Esophagus muscularis mucosa (tissue), 4 donors: ENCODE measurements around the gene ELFN2. TPM values are rescaled to one million over a fixed set of nuclear protein-coding genes. Genes with fewer than 3 reads are reported as not detected.

Experiments used
- DNase-seq: peaks from one replicate; pipeline ENCODE4 v3.0.0-alpha.2; 2017; ENCODE audit errors: extremely low spot score
- H3K27ac ChIP-seq, 4 donors: fragments of 200-600 bp; sonication (generic); replicated peaks in 1 of 4; 1 replicate in 3 of 4; 2 replicates in 1 of 4; pipeline ENCODE4 v1.5.1; 2016 to 2019; ENCODE audit warnings: mild to moderate bottlenecking in 1 of 4
- H3K27me3 ChIP-seq, 4 donors: fragments of 200-600 bp; sonication (generic); one replicate each; pipeline versions ENCODE4 v1.5.1 to v1.6.0; 2016 to 2019
- H3K36me3 ChIP-seq, 4 donors: fragments of 200-600 bp; sonication (generic); one replicate each; pipeline ENCODE4 v1.5.1; 2016 to 2019
- H3K4me1 ChIP-seq, 4 donors: fragments of 200-600 bp; sonication (generic); one replicate each; pipeline ENCODE4 v1.5.1; 2016 to 2019
- H3K4me3 ChIP-seq, 4 donors: fragments of 200-600 bp; sonication (generic); 1 replicate in 2 of 4; 2 replicates in 2 of 4; pipeline ENCODE4 v1.5.1; 2016 to 2019; ENCODE audit warnings: mild to moderate bottlenecking in 4 of 4, moderate library complexity in 1 of 4
- H3K9me3 ChIP-seq, 4 donors: fragments of 200-600 bp; sonication (generic); 1 replicate in 3 of 4; 2 replicates in 1 of 4; pipeline ENCODE4 v1.5.1; 2016 to 2019
- CTCF ChIP-seq, 3 experiments: fragments of 200-600 bp in 2 of 3; fragments of 450-650 bp in 1 of 3; sonication (generic) in 2 of 3; IDR thresholded peaks; one replicate each; pipeline ENCODE4 v1.5.1; 2017 to 2019; ENCODE audit warnings: antibody characterized with exemption in 3 of 3, mild to moderate bottlenecking in 2 of 3, moderate library complexity in 1 of 3
- EP300 ChIP-seq: sonication (generic); formaldehyde crosslinking; IDR thresholded peaks from one replicate; pipeline ENCODE4 v1.6.1; 2017; ENCODE audit warnings: antibody characterized with exemption
- POLR2A ChIP-seq: fragments of 450-650 bp; IDR thresholded peaks from one replicate; pipeline ENCODE4 v1.6.1; 2017; ENCODE audit warnings: antibody characterized with exemption, moderate library complexity, mild to moderate bottlenecking, low read depth
- POLR2AphosphoS5 ChIP-seq, 2 donors: sonication (generic); formaldehyde crosslinking; IDR thresholded peaks; one replicate each; pipeline ENCODE4 v1.6.1; 2017; ENCODE audit warnings: antibody characterized with exemption in 2 of 2
- WGBS: methylation state at CpG from one replicate; pipeline ENCODE4 v1.1.5; 2018; 5-methylcytosine and 5-hydroxymethylcytosine counted together
- intact Hi-C: fragments of 100-400 bp; cut with DNase I; formaldehyde crosslinking; loops from one replicate; pipeline ENCODE4 v1.15.1; 2023
- total RNA-seq, 4 donors: library from RNA; depleted of rRNA; stranded (reverse); fragments of >200 nt; gene quantifications; one replicate each; pipeline versions ENCODE4 v1.1.0 to v1.2.1, GENCODE V29; 2016

Gene ELFN2
- total RNA-seq, 4 donors from 2014 or later = 0.17 TPM; not detected in 2

GRCh38 chr22:37328017-37328416, 99.3 kb downstream of the ELFN2 start:
- peaks cover 0 to 7% (median 3%) of the 10 kb centered on the region in 4 donors for H3K4me1 ChIP-seq
- H3K4me3 ChIP-seq = no peak overlapping the region
- TF ChIP-seq EP300 = no peak
- TF ChIP-seq POLR2AphosphoS5 (IDR thresholded peaks at IDR 0.05) = no peak
- TF ChIP-seq CTCF (IDR thresholded peaks at IDR 0.05) = no peak
- no peak for TF ChIP-seq POLR2A
- no peak overlapping the region for H3K27ac ChIP-seq
- H3K36me3 ChIP-seq = no peaks in the 10 kb centered on the region
- peaks cover 4 to 97% (median 38%) of the 10 kb centered on the region in 4 donors for H3K27me3 ChIP-seq
- intact Hi-C loops = no loop called here
- no peak for DNase-seq
- WGBS = 88% methylated on average over 7 of the region's 8 CpGs
- H3K9me3 ChIP-seq = no peaks in the 10 kb centered on the region

GRCh38 chr22:37326726-37327125, 100.6 kb downstream of the ELFN2 start:
- no peak overlapping the region for H3K4me3 ChIP-seq
- 57% methylated on average over 7 of the region's 7 CpGs for WGBS
- H3K27ac ChIP-seq = no peak overlapping the region
- intact Hi-C loops = no loop called here
- peaks cover 0 to 7% (median 3%) of the 10 kb centered on the region in 4 donors for H3K4me1 ChIP-seq
- DNase-seq = no peak
- no peak for TF ChIP-seq POLR2A
- no peak for TF ChIP-seq POLR2AphosphoS5 (IDR thresholded peaks at IDR 0.05)
- no peak for TF ChIP-seq CTCF (IDR thresholded peaks at IDR 0.05)
- TF ChIP-seq EP300 = no peak
- H3K27me3 ChIP-seq = peaks cover 0 to 93% (median 26%) of the 10 kb centered on the region in 4 donors
- no peaks in the 10 kb centered on the region for H3K36me3 ChIP-seq
- H3K9me3 ChIP-seq = no peaks in the 10 kb centered on the region

- no peak overlapping the region for H3K27ac ChIP-seq
- no peak overlapping the region for H3K4me3 ChIP-seq
- H3K27me3 ChIP-seq = peaks cover 0 to 88% (median 19%) of the 10 kb centered on the region in 4 donors
- 3% methylated on average over 11 of the region's 21 CpGs for WGBS
- H3K9me3 ChIP-seq = no peaks in the 10 kb centered on the region
- peaks cover 0 to 7% (median 3%) of the 10 kb centered on the region in 4 donors for H3K4me1 ChIP-seq
- TF ChIP-seq POLR2A = no peak
- no peaks in the 10 kb centered on the region for H3K36me3 ChIP-seq
- intact Hi-C loops = no loop called here
- no peak for DNase-seq
These were observed 102.3 kb downstream of the ELFN2 start for GRCh38 chr22:37325039-37325395.

GRCh38 chr22:37324340-37325038, 102.8 kb downstream of the ELFN2 start:
- Histone ChIP-seq H3K4me3 (no peak overlapping the region), H3K9me3 (no peaks in the 10 kb centered on the region), H3K36me3 (no peaks in the 10 kb centered on the region), H3K27ac (no peak overlapping the region), H3K27me3 (peaks cover 0 to 88% (median 19%) of the 10 kb centered on the region in 4 donors), H3K4me1 (peaks cover 0 to 7% (median 3%) of the 10 kb centered on the region in 4 donors)
- no peak for DNase-seq
- intact Hi-C loops = no loop called here
- 17% methylated on average over 15 of the region's 51 CpGs for WGBS
- TF ChIP-seq CTCF (IDR thresholded peaks at IDR 0.05) = no peak
- TF ChIP-seq POLR2A = no peak

GRCh38 chr22:37320726-37321677, 106.3 kb downstream of the ELFN2 start:
- H3K36me3 ChIP-seq = no peaks in the 10 kb centered on the region
- 78% methylated on average over 16 of the region's 16 CpGs for WGBS

More at GRCh38 chr22:37320726-37321677, 106.3 kb downstream of the ELFN2 start:
- TF ChIP-seq EP300 = no peak
- no peak for TF ChIP-seq POLR2A
- TF ChIP-seq POLR2AphosphoS5 (IDR thresholded peaks at IDR 0.05) = no peak
- TF ChIP-seq CTCF (IDR thresholded peaks at IDR 0.05) = no peak
- no peaks in the 10 kb centered on the region for H3K9me3 ChIP-seq
- intact Hi-C loops = no loop called here
- DNase-seq = no peak
- H3K27ac ChIP-seq = no peak overlapping the region
- H3K27me3 ChIP-seq = peaks cover 0 to 89% (median 14%) of the 10 kb centered on the region in 4 donors
- no peak overlapping the region for H3K4me3 ChIP-seq
- H3K4me1 ChIP-seq = peaks cover 0 to 9% (median 4%) of the 10 kb centered on the region in 4 donors
